Measurements from ENCODE around the gene MTX3. TPM values are rescaled to one million over a fixed set of nuclear protein-coding genes. Genes with fewer than 3 reads are reported as not detected.
A peak's percentile ranks its signal among the peaks of the same experiment; 100 is the strongest.

The MTX3 gene
- total RNA-seq, 2 donors from 2014 or later = 10.4 to 23.4 TPM

- peaks cover 8 to 10% of the 10 kb centered on the region in 2 donors for H3K36me3 Mint-ChIP-seq
- ATAC-seq (no peak), DNase-seq (ENCODE audit: low spot score in 2 of 2) (no peak)
- H3K27ac Mint-ChIP-seq = no peak overlapping the region
- peaks cover 0 to 5% of the 10 kb centered on the region in 2 donors for H3K9me3 Mint-ChIP-seq
Measured at GRCh38 chr5:79992891-79993657, 2.0 kb upstream of the MTX3 start.

GRCh38 chr5:79990205-79990597, 861 bp downstream of the MTX3 start:
- ATAC-seq (peak; percentile 81 to 88), DNase-seq (ENCODE audit: low spot score in 2 of 2) (peak in 1 of 2 donors; percentile 6)
- Mint-ChIP-seq H3K27ac (peak overlapping the region; percentile 94 to 98), H3K36me3 (peaks cover 16 to 37% of the 10 kb centered on the region in 2 donors), H3K9me3 (peaks cover 0 to 5% of the 10 kb centered on the region in 2 donors)

- Mint-ChIP-seq H3K36me3 (peaks cover 8 to 61% of the 10 kb centered on the region in 2 donors), H3K27ac (no peak overlapping the region), H3K9me3 (no peaks in the 10 kb centered on the region)
- no peak for DNase-seq (ENCODE audit: low spot score in 2 of 2)
- no peak for ATAC-seq
Measured at GRCh38 chr5:79986260-79986659, 4.8 kb downstream of the MTX3 start.

- H3K9me3 Mint-ChIP-seq = no peaks in the 10 kb centered on the region
- peaks cover 8 to 67% of the 10 kb centered on the region in 2 donors for H3K36me3 Mint-ChIP-seq
- peak overlapping the region; percentile 50 to 85 for H3K27ac Mint-ChIP-seq
- DNase-seq (ENCODE audit: low spot score in 2 of 2) = no peak
- no peak for ATAC-seq
Measured at GRCh38 chr5:79985288-79985687, 5.8 kb downstream of the MTX3 start.

- Mint-ChIP-seq H3K9me3 (no peaks in the 10 kb centered on the region), H3K27ac (peak overlapping the region; percentile 2 to 85), H3K36me3 (peaks cover 9 to 71% of the 10 kb centered on the region in 2 donors)
- DNase-seq (ENCODE audit: low spot score in 2 of 2) = no peak
- ATAC-seq = peak in 1 of 2 donors; percentile 60
Measured at GRCh38 chr5:79984363-79984762, 6.7 kb downstream of the MTX3 start.

- H3K36me3 Mint-ChIP-seq = peaks cover 15 to 66% of the 10 kb centered on the region in 2 donors
- H3K27ac Mint-ChIP-seq = peak overlapping the region in 1 of 2 donors; percentile 85
- peak; percentile 36 to 89 for ATAC-seq
Measured at GRCh38 chr5:79983618-79984017, 7.4 kb downstream of the MTX3 start.

GRCh38 chr5:79982136-79982535, 8.9 kb downstream of the MTX3 start:
- Mint-ChIP-seq H3K9me3 (no peaks in the 10 kb centered on the region), H3K27ac (peak overlapping the region in 1 of 2 donors; percentile 19), H3K36me3 (peaks cover 15 to 55% of the 10 kb centered on the region in 2 donors)
- DNase-seq (ENCODE audit: low spot score in 2 of 2) (no peak), ATAC-seq (no peak)

More at GRCh38 chr5:79983618-79984017, 7.4 kb downstream of the MTX3 start:
- H3K9me3 Mint-ChIP-seq = no peaks in the 10 kb centered on the region
- no peak for DNase-seq (ENCODE audit: low spot score in 2 of 2)

GRCh38 chr5:79976759-79977515, 14.1 kb downstream of the MTX3 start:
- DNase-seq (ENCODE audit: low spot score in 2 of 2) (no peak), ATAC-seq (no peak)
- H3K9me3 Mint-ChIP-seq = no peaks in the 10 kb centered on the region
- peaks cover 7 to 16% of the 10 kb centered on the region in 2 donors for H3K36me3 Mint-ChIP-seq
- no peak overlapping the region for H3K27ac Mint-ChIP-seq

- Mint-ChIP-seq H3K9me3 (no peaks in the 10 kb centered on the region), H3K36me3 (peaks cover 7 to 12% of the 10 kb centered on the region in 2 donors), H3K27ac (no peak overlapping the region)
- ATAC-seq = no peak
- no peak for DNase-seq (ENCODE audit: low spot score in 2 of 2)
Measured at GRCh38 chr5:79975422-79975821, 15.6 kb downstream of the MTX3 start.

GRCh38 chr5:79974886-79975285, 16.2 kb downstream of the MTX3 start:
- Mint-ChIP-seq H3K9me3 (no peaks in the 10 kb centered on the region), H3K36me3 (peaks cover 6 to 7% of the 10 kb centered on the region in 2 donors), H3K27ac (no peak overlapping the region)
- ATAC-seq = peak in 1 of 2 donors; percentile 40
- DNase-seq (ENCODE audit: low spot score in 2 of 2) = no peak

- Mint-ChIP-seq H3K9me3 (no peaks in the 10 kb centered on the region), H3K36me3 (peaks cover 2 to 6% of the 10 kb centered on the region in 2 donors), H3K27ac (no peak overlapping the region)
- DNase-seq (ENCODE audit: low spot score in 2 of 2) (no peak), ATAC-seq (no peak)
Measured at GRCh38 chr5:79973996-79974395, 17.1 kb downstream of the MTX3 start.

- no peaks in the 10 kb centered on the region for H3K9me3 Mint-ChIP-seq
- H3K27ac Mint-ChIP-seq = no peak overlapping the region
- peaks cover 0 to 6% of the 10 kb centered on the region in 2 donors for H3K36me3 Mint-ChIP-seq
- DNase-seq (ENCODE audit: low spot score in 2 of 2) (no peak), ATAC-seq (no peak)
Measured at GRCh38 chr5:79973511-79973910, 17.6 kb downstream of the MTX3 start.

GRCh38 chr5:79971156-79971555, 19.9 kb downstream of the MTX3 start:
- peak overlapping the region in 1 of 2 donors; percentile 57 for H3K27ac Mint-ChIP-seq
- H3K9me3 Mint-ChIP-seq = no peaks in the 10 kb centered on the region
- ATAC-seq = no peak
- no peaks in the 10 kb centered on the region for H3K36me3 Mint-ChIP-seq
- no peak for DNase-seq (ENCODE audit: low spot score in 2 of 2)

GRCh38 chr5:79966448-79966847, 24.6 kb downstream of the MTX3 start:
- DNase-seq (ENCODE audit: low spot score in 2 of 2) = no peak
- Mint-ChIP-seq H3K27ac (no peak overlapping the region), H3K36me3 (peaks cover 0 to 5% of the 10 kb centered on the region in 2 donors), H3K9me3 (no peaks in the 10 kb centered on the region)
- no peak for ATAC-seq

- H3K36me3 Mint-ChIP-seq = peaks cover 0 to 5% of the 10 kb centered on the region in 2 donors
- peak overlapping the region in 1 of 2 donors; percentile 94 for H3K27ac Mint-ChIP-seq
- no peak for ATAC-seq
- H3K9me3 Mint-ChIP-seq = no peaks in the 10 kb centered on the region
- no peak for DNase-seq (ENCODE audit: low spot score in 2 of 2)
Measured at GRCh38 chr5:79964136-79964535, 26.9 kb downstream of the MTX3 start.

- ATAC-seq (peak; percentile 40 to 91), DNase-seq (ENCODE audit: low spot score in 2 of 2) (no peak)
- Mint-ChIP-seq H3K9me3 (no peaks in the 10 kb centered on the region), H3K36me3 (peaks cover 0 to 5% of the 10 kb centered on the region in 2 donors), H3K27ac (peak overlapping the region in 1 of 2 donors; percentile 94)
Measured at GRCh38 chr5:79963261-79964061, 27.6 kb downstream of the MTX3 start.

Measured in activated naive CD4-positive, alpha-beta T cell treated with anti-CD3 and anti-CD28 coated beads, Interleukin-2, amount 50 U/mL, for 72 hours (primary cell).